Measurements from ENCODE around the gene MCF2L. TPM values are rescaled to one million over a fixed set of nuclear protein-coding genes. Genes with fewer than 3 reads are reported as not detected.

The MCF2L gene
- total RNA-seq, 1 donor from 2014 or later: 69.7 TPM

DNA sequence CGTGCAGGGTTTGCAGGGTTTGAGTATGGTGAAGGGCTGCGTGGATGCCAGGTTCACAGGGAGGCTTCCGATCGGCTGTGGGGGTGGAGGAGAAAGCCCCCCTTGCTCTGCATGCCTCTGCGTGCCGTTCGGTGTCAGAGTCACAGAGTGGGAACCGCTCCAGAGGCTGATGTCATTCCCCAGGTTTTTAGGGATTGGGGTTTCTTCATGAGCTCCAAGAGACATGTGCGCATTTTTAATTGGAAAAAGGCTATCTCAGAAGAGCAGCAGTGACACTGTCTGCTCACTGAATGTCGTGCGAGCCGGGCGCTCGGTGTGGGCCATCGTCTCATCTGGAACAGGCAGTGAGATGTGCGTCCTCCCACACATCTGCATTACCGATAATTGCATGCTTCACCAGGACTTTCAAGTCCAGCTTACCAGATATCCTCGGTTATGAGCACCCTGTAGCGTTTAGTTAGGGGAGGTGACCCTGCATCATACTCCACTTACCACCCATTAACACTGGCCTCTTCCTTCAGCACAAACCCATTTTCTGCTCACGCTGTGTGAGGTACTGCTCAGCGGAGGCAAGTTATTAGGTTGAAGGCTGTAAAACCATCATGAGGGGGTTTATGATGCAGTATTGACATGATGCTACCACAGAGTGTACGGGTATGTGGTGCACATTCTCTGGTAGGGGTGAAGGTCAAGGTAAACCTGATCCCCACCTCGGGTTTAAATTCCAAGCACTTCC, 1.7 kb downstream of the MCF2L start:
- intact Hi-C loops (cut with DNase I): no loop called here
- Histone ChIP-seq H3K9me3 (no peaks in the 10 kb centered on the region), H3K4me3 (no peak overlapping the region), H3K36me3 (no peaks in the 10 kb centered on the region), H3K4me1 (peaks cover 16% of the 10 kb centered on the region), H3K27ac (no peak overlapping the region), H3K27me3 (peaks cover 14% of the 10 kb centered on the region)
- TF ChIP-seq, protein P1, sequence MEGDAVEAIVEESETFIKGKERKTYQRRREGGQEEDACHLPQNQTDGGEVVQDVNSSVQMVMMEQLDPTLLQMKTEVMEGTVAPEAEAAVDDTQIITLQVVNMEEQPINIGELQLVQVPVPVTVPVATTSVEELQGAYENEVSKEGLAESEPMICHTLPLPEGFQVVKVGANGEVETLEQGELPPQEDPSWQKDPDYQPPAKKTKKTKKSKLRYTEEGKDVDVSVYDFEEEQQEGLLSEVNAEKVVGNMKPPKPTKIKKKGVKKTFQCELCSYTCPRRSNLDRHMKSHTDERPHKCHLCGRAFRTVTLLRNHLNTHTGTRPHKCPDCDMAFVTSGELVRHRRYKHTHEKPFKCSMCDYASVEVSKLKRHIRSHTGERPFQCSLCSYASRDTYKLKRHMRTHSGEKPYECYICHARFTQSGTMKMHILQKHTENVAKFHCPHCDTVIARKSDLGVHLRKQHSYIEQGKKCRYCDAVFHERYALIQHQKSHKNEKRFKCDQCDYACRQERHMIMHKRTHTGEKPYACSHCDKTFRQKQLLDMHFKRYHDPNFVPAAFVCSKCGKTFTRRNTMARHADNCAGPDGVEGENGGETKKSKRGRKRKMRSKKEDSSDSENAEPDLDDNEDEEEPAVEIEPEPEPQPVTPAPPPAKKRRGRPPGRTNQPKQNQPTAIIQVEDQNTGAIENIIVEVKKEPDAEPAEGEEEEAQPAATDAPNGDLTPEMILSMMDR (IDR thresholded peaks at IDR 0.05): no peak
- ATAC-seq (no peak), DNase-seq (peak; percentile 31)

DNA sequence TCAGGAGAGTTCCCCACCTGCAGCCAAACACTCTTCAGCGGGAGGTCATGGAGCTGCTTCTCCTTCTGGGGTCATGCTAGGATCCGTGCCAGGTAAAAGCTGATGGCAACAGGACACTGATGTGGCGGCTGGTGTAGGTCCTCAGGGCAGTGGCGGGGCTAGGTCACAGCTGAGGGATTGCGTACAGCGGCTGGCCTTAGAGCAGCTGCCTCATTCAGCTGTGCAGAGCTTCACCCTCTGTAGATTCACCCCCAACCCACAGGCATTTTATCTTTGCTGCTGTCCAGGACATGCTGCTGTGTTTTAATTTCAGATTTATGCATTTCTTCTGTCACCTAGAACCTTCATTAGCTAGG, 2.3 kb downstream of the MCF2L start:
- H3K9me3 ChIP-seq: no peaks in the 10 kb centered on the region
- no peak overlapping the region for H3K27ac ChIP-seq
- DNase-seq: peak; percentile 42
- intact Hi-C loops (cut with DNase I): no loop called here
- peaks cover 13% of the 10 kb centered on the region for H3K4me1 ChIP-seq
- H3K36me3 ChIP-seq: no peaks in the 10 kb centered on the region
- TF ChIP-seq, protein P1 (IDR thresholded peaks at IDR 0.05): no peak
- no peak for ATAC-seq
- no peak overlapping the region for H3K4me3 ChIP-seq
- H3K27me3 ChIP-seq: peaks cover 14% of the 10 kb centered on the region

- H3K27me3 ChIP-seq: peaks cover 14% of the 10 kb centered on the region
- H3K9me3 ChIP-seq: no peaks in the 10 kb centered on the region
- DNase-seq: no peak
- no peak overlapping the region for H3K4me3 ChIP-seq
- H3K4me1 ChIP-seq: peaks cover 13% of the 10 kb centered on the region
- no peak overlapping the region for H3K27ac ChIP-seq
- H3K36me3 ChIP-seq: no peaks in the 10 kb centered on the region
- intact Hi-C loops (cut with DNase I): no loop called here
- TF ChIP-seq, protein P1 (IDR thresholded peaks at IDR 0.05): no peak
- no peak for ATAC-seq
These were observed 3.2 kb downstream of the MCF2L start for GRCh38 chr13:112972258-112972657.

DNA sequence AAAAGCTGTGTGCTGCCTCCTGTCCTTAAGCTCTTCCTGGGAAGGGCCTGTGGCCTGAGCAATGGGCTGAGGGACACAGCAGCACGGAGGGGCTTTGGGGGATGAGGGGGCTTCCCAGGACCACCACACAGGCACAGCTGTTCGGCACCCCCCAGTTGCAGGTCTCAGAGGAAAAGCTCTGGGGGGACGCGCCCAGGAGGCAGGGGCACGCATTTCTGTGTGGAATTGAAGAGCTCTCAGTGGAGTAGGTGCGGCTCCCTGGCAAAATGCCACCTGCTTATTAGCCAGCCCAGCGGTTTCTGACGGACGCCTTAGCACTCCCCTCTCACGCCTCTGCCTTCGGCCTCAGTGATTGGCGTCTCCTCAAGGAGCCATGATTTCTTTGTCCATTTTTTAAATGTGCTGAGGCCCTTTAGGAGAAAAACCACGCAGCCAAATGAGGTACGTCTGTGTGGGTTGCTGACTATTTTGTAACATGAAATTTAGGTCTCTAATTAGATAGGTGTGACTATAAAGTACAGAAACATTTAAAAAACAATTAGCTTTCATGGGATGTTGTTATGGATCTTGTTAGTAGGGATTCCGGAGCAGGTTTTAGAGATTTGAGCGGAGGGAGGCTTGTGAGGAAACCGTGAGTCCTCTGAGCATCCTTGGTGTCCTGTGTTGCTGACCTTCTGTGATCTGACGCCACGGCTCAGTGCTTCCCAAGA, 4.0 kb downstream of the MCF2L start:
- Histone ChIP-seq H3K9me3 (no peaks in the 10 kb centered on the region), H3K4me3 (no peak overlapping the region), H3K4me1 (peaks cover 13% of the 10 kb centered on the region), H3K27me3 (peaks cover 14% of the 10 kb centered on the region), H3K27ac (no peak overlapping the region), H3K36me3 (no peaks in the 10 kb centered on the region)
- intact Hi-C loops (cut with DNase I): no loop called here
- ATAC-seq: no peak
- peak; percentile 70 for DNase-seq
- TF ChIP-seq, protein P1 (IDR thresholded peaks at IDR 0.05): no peak

- peak; percentile 60 for DNase-seq
- TF ChIP-seq, protein P1 (IDR thresholded peaks at IDR 0.05): no peak
These were observed 4.5 kb downstream of the MCF2L start for GRCh38 chr13:112973577-112973951.

More at GRCh38 chr13:112973577-112973951, 4.5 kb downstream of the MCF2L start:
- Histone ChIP-seq H3K4me3 (no peak overlapping the region), H3K27ac (no peak overlapping the region), H3K27me3 (peaks cover 10% of the 10 kb centered on the region), H3K9me3 (no peaks in the 10 kb centered on the region), H3K4me1 (peaks cover 8% of the 10 kb centered on the region), H3K36me3 (no peaks in the 10 kb centered on the region)
- intact Hi-C loops (cut with DNase I): no loop called here
- no peak for ATAC-seq
